DMS 273 (cell line): Measurements from ENCODE around the gene PHETA2.
"Not testable (repeated sequence)": the region's sequence is repeated elsewhere in the genome, so short reads cannot be mapped to it uniquely, and the experiment has no call there.

ENCODE experiments used
- DNase-seq: peaks from one replicate; lab custom pipeline; 2025; ENCODE audit not compliant: unreplicated experiment; lab: John Stamatoyannopoulos, UW

The PHETA2 gene

GRCh38 chr22:42101199-42101598 is 27.2 kb downstream of the PHETA2 start:
- DNase-seq = no peak

- not testable (repeated sequence) for DNase-seq
These were observed 30.3 kb downstream of the PHETA2 start for GRCh38 chr22:42104332-42104860.

GRCh38 chr22:42108848-42109247 is 34.8 kb downstream of the PHETA2 start:
- no peak for DNase-seq

DNA sequence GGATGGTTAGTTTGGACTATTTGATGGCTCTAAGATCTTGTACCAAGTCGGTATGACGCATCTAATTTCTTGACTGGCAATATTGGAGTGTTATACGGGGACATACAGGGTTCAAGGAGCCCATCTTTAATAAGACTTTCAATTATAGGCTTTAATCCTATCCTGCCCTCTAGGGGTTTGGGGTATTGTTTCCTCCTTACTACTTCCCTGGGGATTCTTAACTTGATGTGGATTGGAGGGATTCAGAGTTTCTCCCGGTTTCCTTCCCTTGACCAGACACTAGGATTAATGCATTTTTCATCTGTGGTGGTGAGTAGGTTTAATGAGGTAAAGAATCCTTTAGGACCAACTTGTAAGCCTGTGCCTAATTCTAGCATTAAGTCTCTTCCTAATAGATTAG is 37.8 kb downstream of the PHETA2 start:
- no peak for DNase-seq

DNA sequence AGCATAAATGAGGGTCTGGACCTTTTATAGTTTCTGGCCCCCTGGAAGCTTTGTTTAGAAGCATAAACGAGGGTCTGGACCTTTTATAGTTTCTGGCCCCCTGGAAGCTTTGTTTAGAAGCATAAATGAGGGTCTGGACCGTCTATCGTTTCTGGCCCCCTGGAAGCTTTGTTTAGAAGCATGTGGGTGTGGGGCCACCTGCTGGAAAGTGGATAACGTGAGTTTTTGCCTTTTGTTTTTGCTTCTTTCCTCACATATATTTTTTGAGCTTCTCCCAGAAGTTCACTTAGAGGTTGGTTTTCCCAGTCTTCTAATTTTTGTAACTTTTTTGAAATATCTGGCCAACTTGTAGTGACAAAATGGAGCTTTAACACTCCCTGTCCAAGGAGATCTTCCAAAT is 38.7 kb downstream of the PHETA2 start:
- DNase-seq = peak; percentile 25

- peak; percentile 47 for DNase-seq
These were observed 40.7 kb downstream of the PHETA2 start for GRCh38 chr22:42114721-42115120.

DNA sequence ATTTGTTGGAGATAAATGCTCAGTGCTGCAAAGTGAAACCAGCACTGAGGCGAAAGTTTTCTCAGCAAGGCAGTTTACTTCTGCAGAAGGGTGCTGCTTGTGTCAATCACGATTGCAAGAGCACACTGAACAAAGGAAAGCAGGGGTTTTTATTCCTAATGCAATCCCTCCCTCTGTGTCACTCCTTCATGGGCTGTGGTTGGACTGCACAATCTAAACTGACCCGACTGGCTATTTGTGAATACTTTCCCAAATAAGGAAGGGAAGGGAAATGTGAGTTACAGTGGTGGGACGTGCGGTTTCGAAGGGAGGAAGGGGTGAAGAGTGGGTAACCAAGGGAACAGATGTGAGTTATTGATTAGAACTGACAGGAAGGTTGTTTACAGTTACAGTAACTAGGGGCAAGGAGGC is 41.4 kb downstream of the PHETA2 start:
- DNase-seq = not testable (repeated sequence)

DNA sequence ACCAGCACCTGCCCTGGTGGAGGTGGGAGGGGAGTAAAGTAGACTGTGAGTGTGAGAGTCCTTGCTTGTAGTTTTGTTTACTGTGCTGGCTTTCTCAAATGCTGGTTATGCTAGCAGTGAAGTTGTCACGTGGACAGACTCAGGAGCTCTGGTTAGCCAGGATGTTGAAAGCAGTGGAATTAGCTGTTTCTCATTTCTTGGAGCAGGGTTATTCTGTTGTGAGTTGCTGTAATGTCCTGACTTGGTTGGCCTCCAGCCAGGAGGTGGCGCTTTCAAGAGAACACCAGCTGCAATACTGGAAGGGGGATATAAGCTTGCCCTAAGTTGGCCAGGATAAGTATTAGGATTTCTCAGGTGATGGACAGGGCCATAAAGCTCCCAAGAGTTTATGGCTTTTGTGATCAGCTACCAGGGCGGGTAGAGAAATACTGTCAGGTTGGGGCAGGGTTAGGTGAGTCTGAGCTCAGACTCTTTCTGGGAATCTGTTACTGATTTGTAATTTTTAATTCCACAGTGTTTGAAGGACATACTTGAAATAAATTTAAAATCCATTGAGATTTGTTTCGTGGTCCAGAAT is 42.9 kb downstream of the PHETA2 start:
- DNase-seq = peak; percentile 30

- DNase-seq = not testable (repeated sequence)
These were observed 46.4 kb downstream of the PHETA2 start for GRCh38 chr22:42120231-42121021.

- DNase-seq = not testable (repeated sequence)
These were observed 49.5 kb downstream of the PHETA2 start for GRCh38 chr22:42123529-42123928.

DNA sequence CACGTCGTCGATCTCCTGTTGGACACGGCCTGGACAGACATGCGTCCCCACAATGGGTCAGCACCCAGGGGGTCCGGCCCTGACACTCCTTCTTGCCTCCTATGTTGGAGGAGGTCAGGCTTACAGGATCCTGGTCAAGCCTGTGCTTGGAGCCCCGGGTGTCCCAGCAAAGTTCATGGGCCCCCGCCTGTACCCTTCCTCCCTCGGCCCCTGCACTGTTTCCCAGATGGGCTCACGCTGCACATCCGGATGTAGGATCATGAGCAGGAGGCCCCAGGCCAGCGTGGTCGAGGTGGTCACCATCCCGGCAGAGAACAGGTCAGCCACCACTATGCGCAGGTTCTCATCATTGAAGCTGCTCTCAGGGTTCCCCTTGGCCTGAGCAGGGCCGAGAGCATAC is 53.6 kb downstream of the PHETA2 start:
- no peak for DNase-seq

DNA sequence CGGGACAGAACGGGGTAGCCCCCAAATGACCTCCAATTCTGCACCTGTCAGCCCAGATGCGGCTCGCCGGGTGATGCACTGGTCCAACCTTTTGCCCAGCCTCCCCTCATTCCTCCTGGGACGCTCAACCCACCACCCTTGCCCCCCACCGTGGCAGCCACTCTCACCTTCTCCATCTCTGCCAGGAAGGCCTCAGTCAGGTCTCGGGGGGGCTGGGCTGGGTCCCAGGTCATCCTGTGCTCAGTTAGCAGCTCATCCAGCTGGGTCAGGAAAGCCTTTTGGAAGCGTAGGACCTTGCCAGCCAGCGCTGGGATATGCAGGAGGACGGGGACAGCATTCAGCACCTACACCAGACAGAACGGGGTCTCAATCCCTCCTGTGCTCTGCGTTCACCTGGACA is 54.0 kb downstream of the PHETA2 start:
- DNase-seq = not testable (repeated sequence)
